ENCODE data around the gene MICAL2.

The MICAL2 gene

DNA sequence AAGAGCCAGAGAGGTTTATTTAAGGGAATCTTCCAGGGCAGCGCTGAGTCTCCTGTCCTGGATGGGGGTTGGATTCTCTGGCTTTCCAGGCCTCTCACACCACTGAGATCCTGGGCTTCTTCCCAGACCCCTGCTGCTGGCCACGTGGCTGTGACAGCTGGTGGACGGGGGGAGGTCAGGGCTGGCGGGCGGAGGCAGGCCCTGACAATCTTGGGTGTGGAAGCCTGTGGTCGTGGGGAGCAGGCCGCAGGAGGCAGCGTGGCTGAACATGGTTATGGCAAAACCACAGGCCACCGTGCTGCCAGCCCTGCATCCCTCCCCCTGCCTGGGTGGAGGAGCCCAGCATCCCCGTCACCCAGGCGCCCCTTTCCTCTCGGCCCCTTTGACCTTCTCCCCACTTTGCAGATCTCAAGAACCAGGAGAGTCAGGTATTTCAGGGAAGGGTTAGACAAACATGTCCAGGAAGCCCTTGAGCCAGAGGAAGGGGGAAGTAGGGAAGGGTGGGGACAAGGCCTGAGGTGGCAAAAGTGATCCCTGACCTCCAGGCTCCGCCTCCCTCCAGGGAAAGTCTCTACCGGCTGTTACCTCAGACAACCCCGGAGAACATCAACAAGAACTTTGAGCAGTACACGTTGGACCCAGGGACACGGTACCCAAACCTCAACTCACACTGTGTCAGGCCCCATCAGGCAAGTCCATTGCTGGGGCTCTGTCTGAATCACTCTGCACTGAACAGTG, 111.8 kb downstream of the MICAL2 start:
- no peaks in the 10 kb centered on the region for H3K36me3 Mint-ChIP-seq (ENCODE audit: low read depth)
- H3K27ac Mint-ChIP-seq, result no peak overlapping the region
- DNase-seq, result no peak
- TF ChIP-seq, protein P1, sequence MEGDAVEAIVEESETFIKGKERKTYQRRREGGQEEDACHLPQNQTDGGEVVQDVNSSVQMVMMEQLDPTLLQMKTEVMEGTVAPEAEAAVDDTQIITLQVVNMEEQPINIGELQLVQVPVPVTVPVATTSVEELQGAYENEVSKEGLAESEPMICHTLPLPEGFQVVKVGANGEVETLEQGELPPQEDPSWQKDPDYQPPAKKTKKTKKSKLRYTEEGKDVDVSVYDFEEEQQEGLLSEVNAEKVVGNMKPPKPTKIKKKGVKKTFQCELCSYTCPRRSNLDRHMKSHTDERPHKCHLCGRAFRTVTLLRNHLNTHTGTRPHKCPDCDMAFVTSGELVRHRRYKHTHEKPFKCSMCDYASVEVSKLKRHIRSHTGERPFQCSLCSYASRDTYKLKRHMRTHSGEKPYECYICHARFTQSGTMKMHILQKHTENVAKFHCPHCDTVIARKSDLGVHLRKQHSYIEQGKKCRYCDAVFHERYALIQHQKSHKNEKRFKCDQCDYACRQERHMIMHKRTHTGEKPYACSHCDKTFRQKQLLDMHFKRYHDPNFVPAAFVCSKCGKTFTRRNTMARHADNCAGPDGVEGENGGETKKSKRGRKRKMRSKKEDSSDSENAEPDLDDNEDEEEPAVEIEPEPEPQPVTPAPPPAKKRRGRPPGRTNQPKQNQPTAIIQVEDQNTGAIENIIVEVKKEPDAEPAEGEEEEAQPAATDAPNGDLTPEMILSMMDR (IDR thresholded peaks at IDR 0.05), result no peak
- H3K4me1 Mint-ChIP-seq, result peaks cover 36% of the 10 kb centered on the region
- H3K9me3 Mint-ChIP-seq, result no peaks in the 10 kb centered on the region
- no peak overlapping the region for H3K4me3 Mint-ChIP-seq
- H3K27me3 Mint-ChIP-seq (ENCODE audit: low read depth, poor library complexity), result peaks cover 27% of the 10 kb centered on the region

DNA sequence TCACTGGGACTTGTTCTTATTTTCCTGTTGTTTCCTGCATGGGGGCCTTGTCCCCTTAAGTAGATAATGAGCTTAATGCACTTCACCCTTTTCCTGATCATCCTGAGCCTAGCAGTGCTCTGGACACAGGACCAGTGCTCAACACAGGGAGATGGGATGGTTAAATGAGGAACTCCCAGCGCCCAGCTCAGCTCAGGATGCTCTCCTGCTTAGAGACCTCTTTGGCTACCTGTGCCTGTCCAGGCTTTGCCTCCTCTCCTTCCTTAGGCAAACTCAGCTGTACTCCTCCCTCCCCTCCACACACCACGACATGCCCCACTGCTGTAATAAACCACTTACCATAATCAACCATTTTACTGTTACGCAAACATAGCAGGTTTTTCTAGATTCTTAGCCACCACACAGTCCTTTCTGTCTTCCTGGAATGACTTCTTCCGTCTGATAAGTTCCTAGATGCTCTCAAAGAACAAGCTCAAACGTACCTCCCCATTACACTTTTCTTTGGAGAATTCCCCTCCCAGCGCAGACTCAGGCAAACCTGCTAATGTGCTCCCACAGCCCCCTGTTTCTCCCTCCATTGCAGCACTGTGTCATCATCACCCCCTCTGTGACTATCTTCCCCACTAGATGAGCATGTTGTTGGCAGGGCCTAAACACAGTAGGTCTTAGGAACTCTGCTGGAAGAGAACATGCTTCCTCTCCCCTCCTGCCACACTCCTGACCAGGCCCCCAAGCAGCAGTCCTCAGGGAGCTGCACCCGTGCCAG, 113.6 kb downstream of the MICAL2 start:
- no peaks in the 10 kb centered on the region for H3K36me3 Mint-ChIP-seq (ENCODE audit: low read depth)
- no peak overlapping the region for H3K27ac Mint-ChIP-seq
- H3K4me1 Mint-ChIP-seq, result peaks cover 24% of the 10 kb centered on the region
- TF ChIP-seq, protein P1 (IDR thresholded peaks at IDR 0.05), result no peak
- no peak for DNase-seq
- H3K27me3 Mint-ChIP-seq (ENCODE audit: low read depth, poor library complexity), result peaks cover 18% of the 10 kb centered on the region
- no peaks in the 10 kb centered on the region for H3K9me3 Mint-ChIP-seq
- H3K4me3 Mint-ChIP-seq, result no peak overlapping the region

DNA sequence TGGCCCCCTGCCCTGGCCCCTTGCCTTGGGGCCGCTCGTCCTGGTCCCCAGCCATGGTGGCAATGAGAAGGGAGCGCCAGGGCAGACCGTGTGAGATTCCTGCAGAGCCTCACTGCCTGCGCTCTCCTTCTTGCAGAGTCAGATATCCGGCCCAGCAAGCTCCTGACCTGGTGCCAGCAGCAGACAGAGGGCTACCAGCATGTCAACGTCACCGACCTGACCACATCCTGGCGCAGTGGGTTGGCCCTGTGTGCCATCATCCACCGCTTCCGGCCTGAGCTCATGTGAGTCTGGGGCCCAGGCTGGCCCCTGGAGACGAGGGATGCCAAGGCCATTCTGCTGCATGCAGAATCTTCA, 114.1 kb downstream of the MICAL2 start:
- H3K27ac Mint-ChIP-seq, result no peak overlapping the region
- H3K9me3 Mint-ChIP-seq, result no peaks in the 10 kb centered on the region
- TF ChIP-seq, protein P1 (IDR thresholded peaks at IDR 0.05), result no peak
- DNase-seq, result no peak
- H3K4me3 Mint-ChIP-seq, result no peak overlapping the region
- peaks cover 19% of the 10 kb centered on the region for H3K4me1 Mint-ChIP-seq
- H3K27me3 Mint-ChIP-seq (ENCODE audit: low read depth, poor library complexity), result peaks cover 18% of the 10 kb centered on the region
- no peaks in the 10 kb centered on the region for H3K36me3 Mint-ChIP-seq (ENCODE audit: low read depth)

DNA sequence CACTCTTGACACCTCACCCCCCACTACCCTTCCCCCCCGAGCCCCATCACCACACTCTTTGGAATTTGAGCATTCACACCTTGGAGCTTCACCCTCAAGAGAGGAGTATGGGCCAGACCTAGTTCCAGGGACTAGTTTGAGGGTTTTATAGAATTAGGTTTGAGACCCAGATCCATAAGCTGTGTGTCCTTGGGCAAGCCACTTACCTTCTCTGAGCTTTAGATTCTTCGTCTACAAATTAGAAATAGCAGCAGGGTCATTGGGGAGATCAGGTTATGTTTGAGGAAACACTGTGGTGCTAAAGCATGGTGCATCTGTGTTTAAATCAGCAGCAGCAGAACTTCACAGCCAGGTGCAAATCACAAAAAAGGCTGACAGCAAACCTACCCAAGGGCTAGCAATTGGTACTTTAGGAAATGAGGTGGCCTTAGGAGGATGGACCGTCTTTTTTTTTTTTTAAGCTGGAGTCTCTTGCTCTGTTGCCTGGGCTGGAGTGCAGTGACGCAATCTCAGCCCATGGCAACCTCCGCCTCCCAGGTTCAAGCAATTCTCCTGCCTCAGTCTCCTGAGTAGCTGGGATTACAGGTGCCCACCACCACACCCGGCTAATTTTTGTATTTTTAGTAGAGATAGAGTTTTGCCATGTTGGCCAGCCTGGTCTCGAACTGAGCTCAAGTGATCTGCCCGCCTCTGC, 114.8 kb downstream of the MICAL2 start:
- no peak for DNase-seq
- H3K4me1 Mint-ChIP-seq, result peaks cover 12% of the 10 kb centered on the region
- no peak overlapping the region for H3K27ac Mint-ChIP-seq
- no peak overlapping the region for H3K4me3 Mint-ChIP-seq
- H3K36me3 Mint-ChIP-seq (ENCODE audit: low read depth), result no peaks in the 10 kb centered on the region
- no peaks in the 10 kb centered on the region for H3K9me3 Mint-ChIP-seq
- H3K27me3 Mint-ChIP-seq (ENCODE audit: low read depth, poor library complexity), result peaks cover 13% of the 10 kb centered on the region
- TF ChIP-seq, protein P1 (IDR thresholded peaks at IDR 0.05), result no peak

DNA sequence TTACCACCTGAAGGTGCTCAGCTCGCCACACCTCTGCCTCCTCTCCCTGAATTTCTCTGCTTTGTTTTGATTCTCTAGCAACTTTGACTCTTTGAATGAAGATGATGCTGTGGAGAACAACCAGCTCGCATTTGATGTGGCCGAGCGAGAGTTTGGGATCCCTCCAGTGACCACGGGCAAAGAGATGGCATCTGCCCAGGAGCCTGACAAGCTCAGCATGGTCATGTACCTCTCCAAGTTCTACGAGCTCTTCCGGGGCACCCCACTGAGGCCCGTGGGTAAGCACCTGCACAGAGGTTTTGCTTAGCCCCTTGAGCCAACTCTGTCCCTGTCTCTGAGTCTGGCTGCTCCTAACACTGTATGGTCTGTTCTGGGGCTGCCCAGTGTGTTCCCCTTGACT, 115.7 kb downstream of the MICAL2 start:
- Mint-ChIP-seq H3K4me3 (no peak overlapping the region), H3K4me1 (peaks cover 11% of the 10 kb centered on the region), H3K36me3 (ENCODE audit: low read depth) (no peaks in the 10 kb centered on the region), H3K9me3 (no peaks in the 10 kb centered on the region), H3K27me3 (ENCODE audit: low read depth, poor library complexity) (peaks cover 14% of the 10 kb centered on the region), H3K27ac (no peak overlapping the region)
- no peak for DNase-seq
- TF ChIP-seq, protein P1 (IDR thresholded peaks at IDR 0.05), result no peak

Data from nephron progenitor cell (in vitro differentiated cells).